ENCODE results near the gene DPP6.
"Not testable (repeated sequence)": the region's sequence is repeated elsewhere in the genome, so short reads cannot be mapped to it uniquely, and the experiment has no call there.

DNA sequence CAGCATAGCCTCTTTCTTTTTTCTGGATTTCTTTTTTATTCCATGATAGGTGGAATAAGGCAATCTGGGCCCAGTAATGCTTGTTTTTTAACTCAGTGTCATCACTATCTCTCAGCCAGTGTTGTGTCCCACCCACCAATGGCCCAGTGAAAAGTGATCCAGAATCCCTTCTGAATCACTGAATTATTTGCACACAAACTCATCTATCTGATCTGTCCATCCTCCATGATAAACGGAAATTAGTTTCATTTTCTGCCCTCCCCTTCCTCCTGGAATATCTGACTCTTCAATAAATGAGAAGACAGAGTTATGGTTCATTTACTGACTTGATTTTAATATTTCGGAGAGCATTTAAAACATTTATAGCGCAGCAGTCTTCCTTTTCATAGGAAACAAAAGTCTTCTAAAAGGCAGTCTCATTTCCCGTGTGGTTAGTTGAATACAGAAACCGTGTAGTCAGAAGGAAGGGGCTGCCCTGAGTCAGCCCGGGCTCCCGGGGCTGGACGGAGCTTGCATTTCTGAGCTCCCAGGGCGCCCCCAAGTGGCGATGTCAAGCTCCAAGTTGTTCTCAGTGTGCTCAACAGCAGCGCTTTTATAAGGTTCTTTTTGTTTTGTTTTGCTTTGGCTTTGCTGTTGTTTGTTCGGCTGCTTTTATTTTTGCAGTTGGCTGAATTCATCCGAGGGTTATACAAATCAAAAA lies 12.6 kb upstream of the DPP6 start:
- TF ChIP-seq, protein P1, sequence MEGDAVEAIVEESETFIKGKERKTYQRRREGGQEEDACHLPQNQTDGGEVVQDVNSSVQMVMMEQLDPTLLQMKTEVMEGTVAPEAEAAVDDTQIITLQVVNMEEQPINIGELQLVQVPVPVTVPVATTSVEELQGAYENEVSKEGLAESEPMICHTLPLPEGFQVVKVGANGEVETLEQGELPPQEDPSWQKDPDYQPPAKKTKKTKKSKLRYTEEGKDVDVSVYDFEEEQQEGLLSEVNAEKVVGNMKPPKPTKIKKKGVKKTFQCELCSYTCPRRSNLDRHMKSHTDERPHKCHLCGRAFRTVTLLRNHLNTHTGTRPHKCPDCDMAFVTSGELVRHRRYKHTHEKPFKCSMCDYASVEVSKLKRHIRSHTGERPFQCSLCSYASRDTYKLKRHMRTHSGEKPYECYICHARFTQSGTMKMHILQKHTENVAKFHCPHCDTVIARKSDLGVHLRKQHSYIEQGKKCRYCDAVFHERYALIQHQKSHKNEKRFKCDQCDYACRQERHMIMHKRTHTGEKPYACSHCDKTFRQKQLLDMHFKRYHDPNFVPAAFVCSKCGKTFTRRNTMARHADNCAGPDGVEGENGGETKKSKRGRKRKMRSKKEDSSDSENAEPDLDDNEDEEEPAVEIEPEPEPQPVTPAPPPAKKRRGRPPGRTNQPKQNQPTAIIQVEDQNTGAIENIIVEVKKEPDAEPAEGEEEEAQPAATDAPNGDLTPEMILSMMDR (IDR thresholded peaks at IDR 0.05) = peak in 1 of 3 experiments; percentile 25
- TF ChIP-seq EP300 (IDR thresholded peaks at IDR 0.05); POLR2A (IDR thresholded peaks at IDR 0.05; ENCODE audit: low read depth); POLR2AphosphoS5 (IDR thresholded peaks at IDR 0.05): not testable (repeated sequence)
